C4-2B (cell line): ENCODE measurements around the gene CHPF.

Experiments
- ZFX ChIP-seq: fragments of 450-650 bp; IDR thresholded peaks from 2 replicates; pipeline ENCODE4 v1.6.1; 2017
- TF ChIP-seq, protein P1 (sequence below): fragments of 450-650 bp; conservative IDR thresholded peaks from 2 replicates; pipeline ENCODE4 v1.5.1; 2017; ENCODE audit warnings: mild to moderate bottlenecking

DNA sequence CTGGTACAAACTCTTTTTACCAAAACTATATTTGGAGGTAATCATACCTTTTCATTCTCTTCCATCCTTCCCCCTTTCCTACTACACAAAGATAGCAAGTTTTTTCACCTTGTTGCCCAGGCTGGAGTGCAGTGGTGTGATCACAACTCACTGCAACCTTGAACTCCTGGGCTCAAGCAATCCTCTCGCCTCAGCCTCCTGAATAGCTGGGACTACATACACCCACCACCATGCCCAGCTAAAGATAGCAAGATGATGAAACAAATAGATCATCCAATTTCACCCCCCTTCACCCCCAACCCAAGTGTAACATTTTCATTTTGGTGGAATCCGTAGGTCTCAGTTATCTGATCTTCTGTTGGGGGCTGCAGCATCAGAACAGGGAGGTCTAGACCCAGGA, 49.5 kb upstream of the CHPF start:
- TF ChIP-seq, protein P1, sequence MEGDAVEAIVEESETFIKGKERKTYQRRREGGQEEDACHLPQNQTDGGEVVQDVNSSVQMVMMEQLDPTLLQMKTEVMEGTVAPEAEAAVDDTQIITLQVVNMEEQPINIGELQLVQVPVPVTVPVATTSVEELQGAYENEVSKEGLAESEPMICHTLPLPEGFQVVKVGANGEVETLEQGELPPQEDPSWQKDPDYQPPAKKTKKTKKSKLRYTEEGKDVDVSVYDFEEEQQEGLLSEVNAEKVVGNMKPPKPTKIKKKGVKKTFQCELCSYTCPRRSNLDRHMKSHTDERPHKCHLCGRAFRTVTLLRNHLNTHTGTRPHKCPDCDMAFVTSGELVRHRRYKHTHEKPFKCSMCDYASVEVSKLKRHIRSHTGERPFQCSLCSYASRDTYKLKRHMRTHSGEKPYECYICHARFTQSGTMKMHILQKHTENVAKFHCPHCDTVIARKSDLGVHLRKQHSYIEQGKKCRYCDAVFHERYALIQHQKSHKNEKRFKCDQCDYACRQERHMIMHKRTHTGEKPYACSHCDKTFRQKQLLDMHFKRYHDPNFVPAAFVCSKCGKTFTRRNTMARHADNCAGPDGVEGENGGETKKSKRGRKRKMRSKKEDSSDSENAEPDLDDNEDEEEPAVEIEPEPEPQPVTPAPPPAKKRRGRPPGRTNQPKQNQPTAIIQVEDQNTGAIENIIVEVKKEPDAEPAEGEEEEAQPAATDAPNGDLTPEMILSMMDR, result no peak
- no peak for TF ChIP-seq ZFX
